GM12878 (cell line): Measurements from ENCODE around the gene LRRTM3. TPM values are rescaled to one million over a fixed set of nuclear protein-coding genes. Genes with fewer than 3 reads are reported as not detected.

Experiments
- ATAC-seq: fragments of 200-7000 bp; cut with Tn5 transposase; 3 replicates; pipeline ENCODE4 v1.9.1; 2020; ENCODE audit warnings: mild to moderate bottlenecking, moderate library complexity
- BruUV-seq: library from RNA; stranded (reverse); fragments of 400-500 nt; replicated peaks from 2 replicates; lab custom pipeline; 2021; lab: Mats Ljungman, UMichigan
- CTCF ChIA-PET: fragments of 300-600 bp; sonication (Branson Sonifier 250); formaldehyde crosslinking; extraction: SDS; loops from one replicate; lab custom pipeline; 2021; ENCODE audit warnings: inconsistent platforms; lab: Yijun Ruan, JAX
- POLR2A ChIA-PET: fragments of 350-600 bp; formaldehyde crosslinking; extraction: SDS; loops from one replicate; lab custom pipeline; 2021; ENCODE audit warnings: inconsistent platforms; lab: Charles Lee
- RAD21 ChIA-PET: fragments of 300-600 bp; sonication (Branson Sonifier 250); formaldehyde crosslinking; loops from one replicate; lab custom pipeline; 2023; ENCODE audit warnings: antibody characterized with exemption; ENCODE audit not compliant: unreplicated experiment; lab: Charles Lee
- SMC1A ChIA-PET: fragments of 300-600 bp; sonication (Branson Sonifier 250); formaldehyde crosslinking; loops from one replicate; lab custom pipeline; 2023; ENCODE audit not compliant: unreplicated experiment, uncharacterized antibody; lab: Charles Lee
- DNase-seq: peaks from one replicate; pipeline ENCODE4 v3.0.0-alpha.2; 2011; ENCODE audit warnings: low read depth, low spot score
- FAIRE-seq: peaks from 3 replicates; lab custom pipeline; 2011; peaks lifted over from hg19 to GRCh38; lab: Jason Lieb, UNC
- H2AFZ ChIP-seq: 2 replicates; pipeline ENCODE4 v1.6.0; 2011; ENCODE audit warnings: low read depth, low read length, control low read depth; ENCODE audit not compliant: control insufficient read depth
- H3K27ac ChIP-seq: 2 replicates; pipeline ENCODE4 v1.5.1; 2011; ENCODE audit warnings: control low read depth; ENCODE audit not compliant: control insufficient read depth, insufficient read depth
- H3K27me3 ChIP-seq, 2 experiments: replicated peaks in 1 of 2; 2 replicates each; pipeline versions ENCODE4 v1.6.0 to v1.6.1; 2011; ENCODE audit warnings: low read length in 1 of 2; ENCODE audit not compliant: control insufficient read depth in 2 of 2, insufficient read depth in 2 of 2
- H3K36me3 ChIP-seq, 2 experiments: 2 replicates each; pipeline ENCODE4 v1.5.1; 2011; ENCODE audit warnings: low read length in 1 of 2; ENCODE audit not compliant: control insufficient read depth in 2 of 2, insufficient read depth in 2 of 2
- H3K4me1 ChIP-seq: 2 replicates; pipeline ENCODE4 v1.6.1; 2011; ENCODE audit warnings: mild to moderate bottlenecking, low read length, moderate library complexity, mixed read lengths; ENCODE audit not compliant: control insufficient read depth, insufficient read depth
- H3K4me2 ChIP-seq: 2 replicates; pipeline ENCODE4 v1.6.0; 2011; ENCODE audit warnings: control low read depth; ENCODE audit not compliant: control insufficient read depth, insufficient read depth
- H3K4me3 ChIP-seq: fragments of 200-600 bp; sonication (generic); 2 replicates; pipeline ENCODE4 v1.5.1; 2016
- H3K79me2 ChIP-seq: 2 replicates; pipeline ENCODE4 v1.6.0; 2011; ENCODE audit warnings: low read length; ENCODE audit not compliant: control insufficient read depth, insufficient read depth
- H3K9ac ChIP-seq: 2 replicates; pipeline ENCODE4 v1.8.0; 2011; ENCODE audit warnings: low read length, control low read depth, mixed read lengths; ENCODE audit not compliant: control insufficient read depth, insufficient read depth
- H3K9me3 ChIP-seq: replicated peaks from 3 replicates; pipeline ENCODE4 v1.5.1; 2011; ENCODE audit warnings: mild to moderate bottlenecking, low read length; ENCODE audit not compliant: control insufficient read depth, insufficient read depth
- H4K20me1 ChIP-seq: 2 replicates; pipeline ENCODE4 v1.6.0; 2011; ENCODE audit not compliant: control insufficient read depth, insufficient read depth
- BCL11A ChIP-seq: IDR thresholded peaks from 2 replicates; pipeline ENCODE4 v1.6.1; 2011; ENCODE audit warnings: low read depth, low read length
- CREB1 ChIP-seq: IDR thresholded peaks from 2 replicates; pipeline ENCODE4 v1.6.1; 2012; ENCODE audit warnings: low read depth, mild to moderate bottlenecking, inconsistent platforms
- FOXM1 ChIP-seq: IDR thresholded peaks from 2 replicates; pipeline ENCODE4 v1.6.1; 2012; ENCODE audit warnings: low read depth, mild to moderate bottlenecking, inconsistent platforms, low read length, moderate library complexity
- KDM1A ChIP-seq: fragments of 200-600 bp; sonication (generic); IDR thresholded peaks from 2 replicates; pipeline ENCODE4 v1.6.1; 2016; ENCODE audit warnings: borderline replicate concordance
- MXI1 ChIP-seq: fragments of 150-350 bp; IDR thresholded peaks from 2 replicates; pipeline ENCODE4 v1.6.1; 2011; ENCODE audit warnings: low read depth, mild to moderate bottlenecking, inconsistent platforms, low read length, improper control_type of control experiment
- PAX5 ChIP-seq: IDR thresholded peaks from 2 replicates; pipeline ENCODE4 v1.6.1; 2011; ENCODE audit warnings: low read depth, low read length, borderline replicate concordance
- PAX8 ChIP-seq: fragments of 450-650 bp; IDR thresholded peaks from 2 replicates; pipeline ENCODE4 v1.6.1; 2017; ENCODE audit warnings: mild to moderate bottlenecking, moderate library complexity
- POLR2A ChIP-seq: IDR thresholded peaks from 2 replicates; pipeline ENCODE4 v1.6.1; 2011; ENCODE audit warnings: low read depth, mild to moderate bottlenecking, low read length
- RUNX3 ChIP-seq: IDR thresholded peaks from 2 replicates; pipeline ENCODE4 v1.6.1; 2012; ENCODE audit warnings: low read length, inconsistent platforms
- SRF ChIP-seq, 2 experiments: IDR thresholded peaks; 2 replicates each; pipeline ENCODE4 v1.6.1; 2011; ENCODE audit warnings: low read depth in 2 of 2, low read length in 2 of 2, mild to moderate bottlenecking in 1 of 2, moderate library complexity in 1 of 2
- WGBS: methylation state at CpG from one replicate; pipeline ENCODE4 v1.1.6; 2016; ENCODE audit warnings: low lambda C conversion rate; ENCODE audit not compliant: insufficient replicate concordance, insufficient coverage; ENCODE audit errors: missing lambda C conversion rate; 5-methylcytosine and 5-hydroxymethylcytosine counted together
- in situ Hi-C: fragments of 300-500 bp; cut with MboI; formaldehyde crosslinking; loops from 9 replicates; pipeline ENCODE4 v1.14.3; 2018; ENCODE audit warnings: mixed read lengths
- intact Hi-C: fragments of 100-400 bp; cut with micrococcal nuclease; formaldehyde crosslinking; loops from one replicate; pipeline ENCODE4 v1.14.2; 2022; ENCODE audit not compliant: unreplicated experiment
- polyA plus RNA-seq, 11 experiments: library from polyadenylated mRNA; depleted of rRNA in 4 of 11; unstranded in 6 of 11; stranded (reverse) in 5 of 11; fragments of >200 nt; fragmentation: Nextera tagmentation in 4 of 11; fragmentation: Illumina TruSeq in 1 of 11; extraction: Ambion mirVana in 4 of 11; extraction: Trizol in 1 of 11; gene quantifications; 1 replicate in 1 of 11; 2 replicates in 10 of 11; pipeline versions ENCODE4 v1.2.1 to v1.2.3, GENCODE V29; 2011 to 2016; ENCODE audit warnings: inconsistent platforms in 2 of 11, missing spikeins in 2 of 11, low read depth in 1 of 11
- total RNA-seq, 4 experiments: library from RNA; depleted of rRNA in 3 of 4; stranded (reverse); fragments of >200 nt in 3 of 4; fragmentation: Illumina TruSeq in 1 of 4; extraction: Trizol in 1 of 4; gene quantifications; 2 replicates each; pipeline versions ENCODE4 v1.2.1 to v1.2.3, GENCODE V29; 2013 to 2021
- TF ChIP-seq, protein P1 (sequence below): fragments of 450-650 bp; IDR thresholded peaks from 2 replicates; pipeline ENCODE4 v1.6.1; 2018; ENCODE audit warnings: borderline replicate concordance, mild to moderate bottlenecking; ENCODE audit not compliant: partially characterized antibody
- TF ChIP-seq, protein P2 (sequence below): fragments of 450-650 bp; IDR thresholded peaks from 2 replicates; pipeline ENCODE4 v1.6.1; 2017; ENCODE audit warnings: mild to moderate bottlenecking, moderate library complexity
- TF ChIP-seq, protein P3 (sequence below): fragments of 450-650 bp; formaldehyde crosslinking; IDR thresholded peaks from 2 replicates; pipeline ENCODE4 v1.5.0; 2022; ENCODE audit warnings: mild to moderate bottlenecking, missing genetic modification characterization

Gene LRRTM3
- total and polyA plus RNA-seq, 10 of the 15 experiments (the other 5 are each of a cell fraction or from before 2014, with no cell fraction given): not detected

DNA sequence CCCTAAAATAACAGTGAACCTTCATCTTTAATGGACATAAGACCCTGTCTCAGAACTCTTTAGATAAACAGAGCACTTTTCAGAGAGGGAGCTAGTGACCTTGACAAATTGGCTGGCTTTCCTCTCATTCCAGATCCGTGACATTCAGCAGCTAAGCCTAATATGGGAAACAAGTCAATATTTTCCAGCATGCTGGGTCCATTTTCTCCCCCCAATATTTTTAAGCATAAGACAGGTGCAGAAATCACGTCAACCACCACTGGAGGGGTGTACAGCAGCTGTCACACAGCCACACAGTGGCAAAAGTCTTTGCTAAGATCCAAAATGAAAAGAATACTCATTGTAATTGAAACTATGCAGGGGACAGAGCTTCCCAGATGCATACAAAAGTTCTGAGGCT is 26.1 kb downstream of the LRRTM3 start:
- no peak for ATAC-seq
- DNase-seq: no peak
- Histone ChIP-seq H3K4me1 (no peaks in the 10 kb centered on the region), H3K27ac (no peak overlapping the region), H3K36me3 (no peaks in the 10 kb centered on the region), H3K9me3 (no peaks in the 10 kb centered on the region), H3K9ac (no peak overlapping the region), H2AFZ (no peak overlapping the region), H3K79me2 (no peaks in the 10 kb centered on the region), H3K4me3 (no peak overlapping the region), H3K4me2 (no peak overlapping the region), H4K20me1 (no peaks in the 10 kb centered on the region), H3K27me3 (no peaks in the 10 kb centered on the region)
- ChIA-PET RAD21 (interaction anchor here (1.1 kb wide), 1 partner anchor 99 kb away, joined by 3 read pairs; no protein-coding TSS in a partner anchor), POLR2A (no interaction called here), CTCF (no interaction called here), SMC1A (interaction anchor here (0.7 to 1.3 kb wide), 2 partner anchors 355 to 489 kb away, joined by 3 read pairs; no protein-coding TSS in a partner anchor)
- no peak for FAIRE-seq
- intact Hi-C loops: no loop called here
- no TSS peak for BruUV-seq
- in situ Hi-C loops: no loop called here
- 3% methylated on average over 2 of the region's 2 CpGs for WGBS
- TF ChIP-seq RUNX3: no peak
- no peak for TF ChIP-seq CREB1
- TF ChIP-seq, protein P1, sequence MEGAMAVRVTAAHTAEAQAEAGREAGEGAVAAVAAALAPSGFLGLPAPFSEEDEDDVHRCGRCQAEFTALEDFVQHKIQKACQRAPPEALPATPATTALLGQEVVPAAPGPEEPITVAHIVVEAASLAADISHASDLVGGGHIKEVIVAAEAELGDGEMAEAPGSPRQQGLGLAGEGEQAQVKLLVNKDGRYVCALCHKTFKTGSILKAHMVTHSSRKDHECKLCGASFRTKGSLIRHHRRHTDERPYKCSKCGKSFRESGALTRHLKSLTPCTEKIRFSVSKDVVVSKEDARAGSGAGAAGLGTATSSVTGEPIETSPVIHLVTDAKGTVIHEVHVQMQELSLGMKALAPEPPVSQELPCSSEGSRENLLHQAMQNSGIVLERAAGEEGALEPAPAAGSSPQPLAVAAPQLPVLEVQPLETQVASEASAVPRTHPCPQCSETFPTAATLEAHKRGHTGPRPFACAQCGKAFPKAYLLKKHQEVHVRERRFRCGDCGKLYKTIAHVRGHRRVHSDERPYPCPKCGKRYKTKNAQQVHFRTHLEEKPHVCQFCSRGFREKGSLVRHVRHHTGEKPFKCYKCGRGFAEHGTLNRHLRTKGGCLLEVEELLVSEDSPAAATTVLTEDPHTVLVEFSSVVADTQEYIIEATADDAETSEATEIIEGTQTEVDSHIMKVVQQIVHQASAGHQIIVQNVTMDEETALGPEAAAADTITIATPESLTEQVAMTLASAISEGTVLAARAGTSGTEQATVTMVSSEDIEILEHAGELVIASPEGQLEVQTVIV: no peak
- no peak for TF ChIP-seq MXI1
- TF ChIP-seq KDM1A: no peak
- TF ChIP-seq, protein P2, sequence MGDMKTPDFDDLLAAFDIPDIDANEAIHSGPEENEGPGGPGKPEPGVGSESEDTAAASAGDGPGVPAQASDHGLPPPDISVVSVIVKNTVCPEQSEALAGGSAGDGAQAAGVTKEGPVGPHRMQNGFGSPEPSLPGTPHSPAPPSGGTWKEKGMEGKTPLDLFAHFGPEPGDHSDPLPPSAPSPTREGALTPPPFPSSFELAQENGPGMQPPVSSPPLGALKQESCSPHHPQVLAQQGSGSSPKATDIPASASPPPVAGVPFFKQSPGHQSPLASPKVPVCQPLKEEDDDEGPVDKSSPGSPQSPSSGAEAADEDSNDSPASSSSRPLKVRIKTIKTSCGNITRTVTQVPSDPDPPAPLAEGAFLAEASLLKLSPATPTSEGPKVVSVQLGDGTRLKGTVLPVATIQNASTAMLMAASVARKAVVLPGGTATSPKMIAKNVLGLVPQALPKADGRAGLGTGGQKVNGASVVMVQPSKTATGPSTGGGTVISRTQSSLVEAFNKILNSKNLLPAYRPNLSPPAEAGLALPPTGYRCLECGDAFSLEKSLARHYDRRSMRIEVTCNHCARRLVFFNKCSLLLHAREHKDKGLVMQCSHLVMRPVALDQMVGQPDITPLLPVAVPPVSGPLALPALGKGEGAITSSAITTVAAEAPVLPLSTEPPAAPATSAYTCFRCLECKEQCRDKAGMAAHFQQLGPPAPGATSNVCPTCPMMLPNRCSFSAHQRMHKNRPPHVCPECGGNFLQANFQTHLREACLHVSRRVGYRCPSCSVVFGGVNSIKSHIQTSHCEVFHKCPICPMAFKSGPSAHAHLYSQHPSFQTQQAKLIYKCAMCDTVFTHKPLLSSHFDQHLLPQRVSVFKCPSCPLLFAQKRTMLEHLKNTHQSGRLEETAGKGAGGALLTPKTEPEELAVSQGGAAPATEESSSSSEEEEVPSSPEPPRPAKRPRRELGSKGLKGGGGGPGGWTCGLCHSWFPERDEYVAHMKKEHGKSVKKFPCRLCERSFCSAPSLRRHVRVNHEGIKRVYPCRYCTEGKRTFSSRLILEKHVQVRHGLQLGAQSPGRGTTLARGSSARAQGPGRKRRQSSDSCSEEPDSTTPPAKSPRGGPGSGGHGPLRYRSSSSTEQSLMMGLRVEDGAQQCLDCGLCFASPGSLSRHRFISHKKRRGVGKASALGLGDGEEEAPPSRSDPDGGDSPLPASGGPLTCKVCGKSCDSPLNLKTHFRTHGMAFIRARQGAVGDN: no peak
- no peak for TF ChIP-seq POLR2A
- TF ChIP-seq FOXM1: no peak
- TF ChIP-seq PAX5: no peak
- TF ChIP-seq BCL11A: no peak
- TF ChIP-seq, protein P3, sequence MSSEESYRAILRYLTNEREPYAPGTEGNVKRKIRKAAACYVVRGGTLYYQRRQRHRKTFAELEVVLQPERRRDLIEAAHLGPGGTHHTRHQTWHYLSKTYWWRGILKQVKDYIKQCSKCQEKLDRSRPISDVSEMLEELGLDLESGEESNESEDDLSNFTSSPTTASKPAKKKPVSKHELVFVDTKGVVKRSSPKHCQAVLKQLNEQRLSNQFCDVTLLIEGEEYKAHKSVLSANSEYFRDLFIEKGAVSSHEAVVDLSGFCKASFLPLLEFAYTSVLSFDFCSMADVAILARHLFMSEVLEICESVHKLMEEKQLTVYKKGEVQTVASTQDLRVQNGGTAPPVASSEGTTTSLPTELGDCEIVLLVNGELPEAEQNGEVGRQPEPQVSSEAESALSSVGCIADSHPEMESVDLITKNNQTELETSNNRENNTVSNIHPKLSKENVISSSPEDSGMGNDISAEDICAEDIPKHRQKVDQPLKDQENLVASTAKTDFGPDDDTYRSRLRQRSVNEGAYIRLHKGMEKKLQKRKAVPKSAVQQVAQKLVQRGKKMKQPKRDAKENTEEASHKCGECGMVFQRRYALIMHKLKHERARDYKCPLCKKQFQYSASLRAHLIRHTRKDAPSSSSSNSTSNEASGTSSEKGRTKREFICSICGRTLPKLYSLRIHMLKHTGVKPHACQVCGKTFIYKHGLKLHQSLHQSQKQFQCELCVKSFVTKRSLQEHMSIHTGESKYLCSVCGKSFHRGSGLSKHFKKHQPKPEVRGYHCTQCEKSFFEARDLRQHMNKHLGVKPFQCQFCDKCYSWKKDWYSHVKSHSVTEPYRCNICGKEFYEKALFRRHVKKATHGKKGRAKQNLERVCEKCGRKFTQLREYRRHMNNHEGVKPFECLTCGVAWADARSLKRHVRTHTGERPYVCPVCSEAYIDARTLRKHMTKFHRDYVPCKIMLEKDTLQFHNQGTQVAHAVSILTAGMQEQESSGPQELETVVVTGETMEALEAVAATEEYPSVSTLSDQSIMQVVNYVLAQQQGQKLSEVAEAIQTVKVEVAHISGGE: no peak
- TF ChIP-seq SRF (IDR thresholded peaks at IDR 0.05; ENCODE audit: low read depth in 2 of 2, low read length in 2 of 2): no peak
- TF ChIP-seq PAX8: no peak
